GM20000 (cell line): ENCODE data around the gene SRPX.

Experiments
- DNase-seq: peaks from one replicate; pipeline ENCODE4 v3.0.0; 2012; ENCODE audit warnings: low spot score
- CTCF ChIP-seq: IDR thresholded peaks from 2 replicates; pipeline ENCODE4 v1.5.1; 2012; ENCODE audit warnings: mild to moderate bottlenecking, control low read depth; ENCODE audit errors: extremely low read depth, missing control alignments

The SRPX gene

GRCh38 chrX:38112566-38112965, 108.1 kb downstream of the SRPX start:
- no peak for TF ChIP-seq CTCF
- no peak for DNase-seq

GRCh38 chrX:38111196-38111595, 109.5 kb downstream of the SRPX start:
- no peak for TF ChIP-seq CTCF
- DNase-seq, result no peak

GRCh38 chrX:38110231-38110630, 110.4 kb downstream of the SRPX start:
- DNase-seq, result no peak
- no peak for TF ChIP-seq CTCF

GRCh38 chrX:38109042-38109898, 111.4 kb downstream of the SRPX start:
- DNase-seq, result no peak
- TF ChIP-seq CTCF, result no peak

GRCh38 chrX:38108364-38108763, 112.3 kb downstream of the SRPX start:
- DNase-seq, result no peak

GRCh38 chrX:38106991-38107655, 113.5 kb downstream of the SRPX start:
- DNase-seq, result no peak
- TF ChIP-seq CTCF, result no peak

More at GRCh38 chrX:38108364-38108763, 112.3 kb downstream of the SRPX start:
- no peak for TF ChIP-seq CTCF

GRCh38 chrX:38105216-38105725, 115.4 kb downstream of the SRPX start:
- TF ChIP-seq CTCF, result no peak

More at GRCh38 chrX:38105216-38105725, 115.4 kb downstream of the SRPX start:
- DNase-seq, result no peak
